GM18907 (cell line): ENCODE measurements around the gene UBB.

Source experiments
- ATAC-seq: cut with Tn5 transposase; IDR thresholded peaks from one replicate; pipeline ENCODE4 v1.9.1; 2021; ENCODE audit warnings: mild to moderate bottlenecking, moderate library complexity; ENCODE audit not compliant: unreplicated experiment

UBB gene

DNA sequence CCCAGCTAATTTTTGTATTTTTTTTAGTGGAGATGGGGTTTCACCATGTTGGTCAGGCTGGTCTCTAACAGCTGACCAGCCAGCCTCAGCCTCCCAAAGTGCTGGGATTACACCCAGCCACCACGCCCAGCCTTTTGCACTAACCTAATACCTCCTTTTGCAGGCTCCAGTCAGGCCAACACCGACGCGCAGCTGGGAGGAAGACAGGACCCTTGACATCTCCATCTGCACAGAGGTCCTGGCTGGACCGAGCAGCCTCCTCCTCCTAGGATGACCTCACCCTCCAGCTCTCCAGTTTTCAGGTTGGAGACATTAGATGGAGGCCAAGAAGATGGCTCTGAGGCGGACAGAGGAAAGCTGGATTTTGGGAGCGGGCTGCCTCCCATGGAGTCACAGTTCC is 36.5 kb downstream of the UBB start:
- no peak for ATAC-seq

DNA sequence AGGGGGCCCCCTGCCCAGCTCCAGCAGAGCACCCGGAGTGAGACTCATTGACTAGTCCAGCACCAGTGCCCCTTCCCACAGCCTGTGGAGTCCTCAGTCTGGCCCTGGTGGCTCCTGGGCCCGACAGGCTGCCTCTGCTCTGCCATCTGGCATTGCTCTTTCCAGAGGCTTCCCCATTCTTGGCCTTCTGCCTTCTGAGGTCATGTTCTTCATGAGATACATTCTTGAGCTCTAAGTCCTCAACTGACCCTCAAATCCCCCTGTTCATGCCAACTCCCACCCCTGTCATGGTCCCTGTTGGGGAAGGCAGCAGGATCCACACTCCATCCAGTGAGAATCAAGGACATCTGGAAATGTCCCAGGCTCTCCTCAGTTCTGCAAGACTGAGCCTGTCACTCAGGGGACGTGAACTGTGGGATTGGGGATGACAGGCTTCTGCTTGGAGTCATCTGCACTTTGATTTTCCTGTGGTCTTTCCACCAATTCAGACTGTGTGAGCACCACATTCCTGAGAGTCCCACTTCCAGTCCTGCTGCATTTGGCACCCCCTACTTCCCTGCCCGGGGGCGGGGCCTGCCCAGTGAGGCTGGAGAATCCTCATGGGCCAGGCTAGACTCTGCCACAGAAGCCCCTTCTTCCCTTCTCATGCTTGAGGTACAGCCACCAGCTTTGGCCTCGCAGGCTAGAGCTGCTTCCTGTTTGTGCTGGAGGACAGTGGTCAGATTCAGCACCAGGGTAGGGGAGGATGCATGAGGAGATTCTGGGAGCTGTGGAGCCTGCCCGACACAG is 37.2 kb downstream of the UBB start:
- no peak for ATAC-seq

DNA sequence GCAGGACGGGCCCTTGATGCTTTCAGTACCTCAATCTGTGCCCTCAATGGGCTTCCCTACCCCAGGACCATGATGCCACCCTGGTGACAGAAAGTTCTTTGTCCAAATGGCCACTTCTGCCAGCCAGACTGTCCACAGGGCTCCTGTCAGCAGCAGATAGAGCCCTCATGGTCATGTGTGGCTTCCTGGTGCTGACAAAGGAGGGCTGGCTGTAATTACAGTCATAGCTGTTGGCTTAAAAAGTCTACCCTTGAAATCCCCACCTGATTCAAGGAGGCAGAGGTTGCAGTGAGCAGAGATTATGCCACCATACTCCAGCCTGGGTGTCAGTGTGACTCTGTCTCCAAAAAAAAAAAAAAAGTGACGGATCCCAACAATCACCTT is 37.8 kb downstream of the UBB start:
- no peak for ATAC-seq

DNA sequence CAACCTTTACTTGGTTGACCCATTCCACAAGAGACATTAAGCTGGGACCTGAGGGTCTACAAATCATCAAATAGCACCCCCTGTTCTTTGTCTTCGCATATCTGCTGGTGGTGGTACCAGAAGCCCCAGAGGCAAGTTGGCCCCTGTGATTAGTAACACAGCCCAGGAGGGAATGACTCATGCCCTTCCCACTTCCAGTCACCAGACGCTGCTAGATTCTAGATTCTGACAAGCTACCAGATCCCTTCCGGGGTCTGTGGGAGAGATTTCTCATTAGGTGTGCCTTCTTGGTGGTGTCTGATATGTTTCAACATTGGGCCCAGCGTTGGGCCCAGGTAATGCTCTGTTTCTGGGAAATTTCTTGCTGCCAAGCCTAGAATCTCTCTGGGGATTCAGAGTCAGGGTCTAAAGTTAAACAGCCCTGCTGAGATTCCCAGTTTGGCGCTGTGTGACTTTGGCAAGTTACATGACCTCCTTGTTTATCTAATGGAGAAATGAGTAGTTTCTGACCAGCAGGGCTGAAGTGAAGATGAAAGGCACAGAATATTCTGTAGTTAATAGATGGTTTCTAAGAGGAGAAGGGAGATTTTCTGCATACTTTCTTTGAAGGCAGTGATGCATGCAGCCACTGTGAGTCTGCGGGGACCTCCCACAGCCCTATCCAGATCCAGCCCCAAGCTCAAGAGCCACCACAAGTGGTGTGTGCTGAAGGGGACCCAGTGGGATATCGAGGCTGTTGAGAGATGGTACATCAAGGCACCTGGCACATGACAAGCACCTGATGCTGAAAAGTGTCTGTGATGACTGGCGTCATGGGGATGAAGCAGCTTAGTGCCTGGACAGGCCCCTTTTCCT is 38.4 kb downstream of the UBB start:
- ATAC-seq, result peak; percentile 49

DNA sequence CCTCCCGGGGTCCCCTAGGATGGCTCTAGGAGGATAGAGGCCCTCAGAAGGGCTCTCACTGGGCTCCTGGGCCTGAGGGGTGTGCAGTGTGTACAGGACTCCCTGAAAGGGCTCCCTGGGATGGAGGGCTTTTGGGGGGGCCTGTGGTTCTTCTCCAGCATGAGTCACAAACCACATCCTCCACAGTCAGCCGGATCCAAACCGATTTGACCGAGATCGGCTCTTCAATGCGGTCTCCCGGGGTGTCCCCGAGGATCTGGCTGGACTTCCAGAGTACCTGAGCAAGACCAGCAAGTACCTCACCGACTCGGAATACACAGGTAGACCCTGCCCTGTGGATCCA is 39.0 kb downstream of the UBB start:
- ATAC-seq, result peak; percentile 5

DNA sequence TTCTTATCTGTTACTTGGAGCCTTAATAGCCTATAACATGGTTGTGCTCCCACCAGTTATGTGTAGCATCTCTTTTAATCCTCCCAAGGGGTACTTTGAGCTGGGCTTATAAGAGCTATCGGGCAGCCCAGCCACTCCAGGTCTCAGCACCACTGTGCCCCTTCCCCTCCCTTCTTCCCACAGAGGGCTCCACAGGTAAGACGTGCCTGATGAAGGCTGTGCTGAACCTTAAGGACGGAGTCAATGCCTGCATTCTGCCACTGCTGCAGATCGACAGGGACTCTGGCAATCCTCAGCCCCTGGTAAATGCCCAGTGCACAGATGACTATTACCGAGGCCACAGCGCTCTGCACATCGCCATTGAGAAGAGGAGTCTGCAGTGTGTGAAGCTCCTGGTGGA is 41.5 kb downstream of the UBB start:
- ATAC-seq, result no peak

DNA sequence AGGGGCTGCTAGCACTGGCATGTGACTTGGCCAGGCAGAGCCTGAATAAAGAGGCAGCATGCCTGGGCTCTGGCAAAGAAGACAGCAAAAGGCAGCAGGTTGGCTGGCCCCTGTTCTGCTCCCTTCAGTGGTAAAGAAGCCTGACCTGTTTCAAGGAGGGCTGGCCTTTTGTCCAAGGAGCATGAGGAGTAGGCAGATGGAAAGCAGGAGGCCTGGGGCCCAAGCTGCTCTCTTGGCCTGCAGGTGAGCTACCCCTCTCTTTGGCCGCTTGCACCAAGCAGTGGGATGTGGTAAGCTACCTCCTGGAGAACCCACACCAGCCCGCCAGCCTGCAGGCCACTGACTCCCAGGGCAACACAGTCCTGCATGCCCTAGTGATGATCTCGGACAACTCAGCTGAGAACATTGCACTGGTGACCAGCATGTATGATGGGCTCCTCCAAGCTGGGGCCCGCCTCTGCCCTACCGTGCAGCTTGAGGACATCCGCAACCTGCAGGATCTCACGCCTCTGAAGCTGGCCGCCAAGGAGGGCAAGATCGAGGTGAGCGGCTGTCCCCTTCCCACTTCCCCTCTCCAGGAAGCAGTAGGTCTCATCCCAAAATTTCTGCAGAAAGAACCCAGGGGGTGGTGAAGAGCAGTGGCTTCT is 42.5 kb downstream of the UBB start:
- no peak for ATAC-seq

DNA sequence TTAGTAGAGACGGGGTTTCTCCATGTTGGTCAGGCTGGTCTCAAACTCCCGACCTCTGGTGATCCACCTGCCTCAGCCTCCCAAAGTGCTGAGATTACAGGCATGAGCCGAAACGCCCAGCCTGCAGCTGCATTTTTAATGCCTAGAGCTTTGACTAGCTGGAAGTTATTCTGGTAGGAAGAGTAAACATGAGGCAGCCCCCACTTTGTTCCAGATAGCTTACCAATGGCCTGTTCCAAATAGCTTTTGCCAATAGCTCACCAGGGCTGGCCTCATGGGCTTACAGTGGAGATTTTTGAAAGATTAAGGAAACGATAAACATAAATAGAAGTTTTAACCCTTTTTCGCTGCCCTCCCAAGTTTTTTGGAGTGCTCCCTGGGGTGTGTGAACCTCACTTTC is 44.3 kb downstream of the UBB start:
- ATAC-seq, result no peak

DNA sequence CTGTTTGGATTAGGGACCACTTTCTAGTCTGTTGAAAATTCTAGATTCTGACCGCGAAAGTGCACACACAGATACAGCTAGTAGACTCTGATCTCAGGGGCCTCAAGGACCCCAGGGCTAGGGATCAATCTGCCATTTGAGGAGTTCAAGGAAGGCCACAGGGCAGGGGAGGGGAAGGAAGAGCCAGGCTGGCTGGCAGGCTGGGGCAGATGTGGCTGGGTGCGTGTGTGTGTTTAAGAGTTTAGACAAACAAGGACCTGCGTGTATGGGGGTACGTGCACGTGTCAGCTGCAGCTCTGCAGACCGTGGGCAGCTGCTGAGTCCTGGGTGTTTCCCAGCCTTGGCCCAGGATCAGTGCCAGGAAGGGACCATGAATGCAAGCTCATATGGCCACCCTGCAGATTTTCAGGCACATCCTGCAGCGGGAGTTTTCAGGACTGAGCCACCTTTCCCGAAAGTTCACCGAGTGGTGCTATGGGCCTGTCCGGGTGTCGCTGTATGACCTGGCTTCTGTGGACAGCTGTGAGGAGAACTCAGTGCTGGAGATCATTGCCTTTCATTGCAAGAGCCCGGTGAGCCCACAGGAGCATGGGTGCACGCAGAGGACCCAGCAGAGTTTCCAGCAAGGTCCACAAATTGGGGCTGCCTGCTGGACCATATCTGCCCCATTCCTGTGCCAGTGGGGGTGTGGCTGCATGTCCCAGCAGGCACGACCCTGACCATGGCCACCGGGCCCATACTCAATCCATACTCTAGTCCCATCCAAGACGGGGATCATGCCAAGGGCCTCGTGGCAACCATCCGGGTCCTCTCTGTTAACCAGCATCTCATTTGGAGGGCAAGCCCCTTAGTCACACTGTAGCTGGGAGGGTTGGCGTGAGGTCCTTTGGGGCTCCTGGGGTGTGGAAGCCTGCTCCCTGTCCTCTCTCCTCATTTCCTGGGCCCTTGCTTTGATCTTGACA is 45.1 kb downstream of the UBB start:
- no peak for ATAC-seq

DNA sequence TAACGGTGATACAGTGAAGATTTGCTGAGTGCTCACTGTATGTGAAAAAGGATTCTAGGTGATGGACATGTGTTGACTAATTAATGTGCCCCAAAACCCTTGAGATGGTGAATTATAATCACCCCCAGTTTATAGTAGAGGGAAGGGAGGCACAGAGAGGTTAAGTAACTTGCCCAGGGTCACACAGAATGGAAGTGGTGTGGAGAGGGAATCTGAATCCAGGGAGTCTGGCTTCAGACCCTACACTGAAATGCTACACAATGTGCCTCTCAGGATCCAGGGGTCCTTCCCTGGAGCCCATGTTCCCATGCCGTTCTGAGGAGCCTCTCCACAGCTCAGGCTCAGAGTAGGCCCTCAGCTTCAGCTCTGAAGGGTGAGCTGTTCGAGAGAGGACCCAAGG is 46.1 kb downstream of the UBB start:
- no peak for ATAC-seq

DNA sequence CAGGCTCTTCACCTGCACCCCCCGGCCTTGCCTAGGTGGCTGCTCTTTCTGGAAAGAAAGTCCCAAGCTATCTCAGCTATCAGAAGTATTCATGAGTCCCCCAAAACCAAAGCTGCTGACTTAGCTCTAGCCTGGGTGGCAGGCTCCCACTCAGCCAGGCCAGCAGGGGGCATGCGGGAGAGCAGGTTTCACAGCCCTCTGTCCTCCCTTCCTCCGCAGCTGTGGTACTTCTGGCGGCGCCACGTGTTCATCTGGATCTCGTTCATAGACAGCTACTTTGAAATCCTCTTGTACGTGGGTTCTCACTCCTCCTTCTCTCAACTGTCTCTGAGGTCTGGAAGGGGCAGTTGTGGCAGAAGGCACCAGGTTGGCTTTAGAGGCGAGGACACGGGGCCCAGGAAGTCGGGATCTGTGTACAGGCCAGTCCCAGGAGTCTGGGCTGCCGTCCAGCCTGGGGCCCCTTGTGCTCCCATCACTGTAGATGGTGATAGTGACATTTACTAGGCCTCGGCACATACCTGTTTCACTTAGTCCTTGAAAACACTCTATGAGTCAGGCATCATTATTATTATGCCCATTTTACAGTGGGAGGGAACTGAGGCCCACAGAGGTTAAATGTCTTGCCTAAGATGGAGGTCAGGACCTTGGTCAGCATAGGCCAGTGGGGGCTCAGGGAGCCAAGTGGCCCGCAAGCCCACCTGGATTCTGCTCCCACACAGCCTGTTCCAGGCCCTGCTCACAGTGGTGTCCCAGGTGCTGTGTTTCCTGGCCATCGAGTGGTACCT is 47.4 kb downstream of the UBB start:
- ATAC-seq, result no peak

DNA sequence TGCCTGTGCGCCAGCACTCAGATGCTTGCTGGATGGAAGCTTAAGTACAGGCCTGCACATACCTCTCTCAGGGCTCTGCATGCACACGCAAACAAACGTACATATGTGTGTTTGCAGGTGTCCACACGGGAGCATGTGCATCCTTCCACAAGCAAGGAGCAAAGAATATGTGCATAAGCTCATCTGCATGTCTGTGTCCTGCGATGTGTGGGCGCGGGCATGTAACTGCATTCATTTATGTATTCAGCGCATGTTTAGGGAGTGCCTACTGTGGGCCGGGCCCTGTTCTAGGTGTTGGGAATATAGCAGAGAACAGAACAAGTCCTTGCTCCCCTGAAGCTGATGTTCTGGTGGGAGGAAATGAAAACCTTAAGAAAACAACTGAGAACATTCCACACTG is 48.2 kb downstream of the UBB start:
- no peak for ATAC-seq

DNA sequence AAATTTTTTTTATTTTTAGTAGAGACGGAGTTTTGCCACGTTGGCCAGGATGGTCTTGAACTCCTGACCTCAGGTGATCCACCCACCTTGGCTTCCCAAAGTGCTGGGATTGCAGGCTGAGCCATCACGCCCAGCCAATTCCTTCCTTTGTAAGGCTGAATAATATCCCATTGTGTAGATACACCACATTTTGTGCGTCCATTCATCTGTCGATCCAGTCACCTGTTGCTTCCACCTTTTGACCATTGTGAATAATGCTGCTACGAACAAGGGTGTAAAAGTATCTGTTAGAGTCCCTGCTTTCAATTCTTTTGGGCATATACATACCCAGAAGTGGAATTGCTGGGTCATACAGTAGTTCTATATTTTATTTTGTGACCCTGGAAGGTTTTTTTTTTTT is 49.8 kb downstream of the UBB start:
- ATAC-seq, result no peak

DNA sequence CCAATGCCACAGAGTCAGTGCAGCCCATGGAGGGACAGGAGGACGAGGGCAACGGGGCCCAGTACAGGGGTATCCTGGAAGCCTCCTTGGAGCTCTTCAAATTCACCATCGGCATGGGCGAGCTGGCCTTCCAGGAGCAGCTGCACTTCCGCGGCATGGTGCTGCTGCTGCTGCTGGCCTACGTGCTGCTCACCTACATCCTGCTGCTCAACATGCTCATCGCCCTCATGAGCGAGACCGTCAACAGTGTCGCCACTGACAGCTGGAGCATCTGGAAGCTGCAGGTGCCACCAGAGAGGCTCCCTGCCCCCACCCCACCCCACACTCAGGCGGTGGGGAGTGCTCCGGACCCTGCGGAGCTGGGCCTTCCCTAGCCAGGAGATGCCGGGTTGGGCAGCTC is 51.1 kb downstream of the UBB start:
- no peak for ATAC-seq
